Right cardiac atrium (tissue), 5 donors: ENCODE data around the gene CDH4. TPM values are rescaled to one million over a fixed set of nuclear protein-coding genes. Genes with fewer than 3 reads are reported as not detected.

Source experiments
- ATAC-seq, 2 donors: fragments of 200-7000 bp; cut with Tn5 transposase; one replicate each; pipeline versions ENCODE4 v1.8.0 to v1.9.1; 2020; ENCODE audit warnings: moderate library complexity in 2 of 2, mild to moderate bottlenecking in 1 of 2
- DNase-seq, 3 donors: peaks; one replicate each; pipeline ENCODE4 v3.0.0-alpha.2; 2020
- H3K27ac ChIP-seq: one replicate; pipeline ENCODE4 v1.5.1; 2013; ENCODE audit warnings: mild to moderate bottlenecking, low read length, control low read depth, moderate library complexity
- H3K27me3 ChIP-seq: one replicate; pipeline ENCODE4 v1.6.1; 2013; ENCODE audit not compliant: control insufficient read depth, insufficient read depth
- H3K4me1 ChIP-seq: one replicate; pipeline ENCODE4 v1.6.1; 2013; ENCODE audit warnings: low read length; ENCODE audit not compliant: control insufficient read depth, insufficient read depth
- H3K4me3 ChIP-seq: one replicate; pipeline ENCODE4 v1.5.1; 2013; ENCODE audit warnings: low read length, control low read depth
- H3K9me3 ChIP-seq: one replicate; pipeline ENCODE4 v1.6.1; 2013; ENCODE audit warnings: low read length; ENCODE audit not compliant: control insufficient read depth
- WGBS: extraction: QIAGEN DNeasy Blood & Tissue Kit; methylation state at CpG from one replicate; pipeline ENCODE4 v1.1.7; 2013; 5-methylcytosine and 5-hydroxymethylcytosine counted together
- intact Hi-C, 4 donors: fragments of 100-400 bp; cut with DNase I; formaldehyde crosslinking; loops; one replicate each; pipeline versions ENCODE4 v1.11.0 to v1.14.0; 2022 to 2023
- polyA plus RNA-seq: library from polyadenylated mRNA; stranded (reverse); fragments of 200-250 nt; gene quantifications from one replicate; pipeline ENCODE4 v1.2.3, GENCODE V29; 2013
- total RNA-seq, 4 donors: library from RNA; stranded (reverse); fragmentation: NEBNext Ultra II Directional; extraction: Animal tissue kit (Norgen Biotek cat#: 25700); gene quantifications; one replicate each; pipeline ENCODE4 v1.2.1, GENCODE V29; 2021
- donor health status: healthy with polysubstance abuse.
- donor health status: DM: no; HTN: yes; CAD: no.
- donor health status: DM: no; HTN: no; CAD: no.
- donor health status: DM: no; HTN: yes; CAD: no; lungs with severe emphysema.
- donor health status: DM: yes; HTN: yes; CAD: no.

CDH4 gene
- total and polyA plus RNA-seq, 5 donors = 0.21 to 1.0 (median 0.39) TPM

DNA sequence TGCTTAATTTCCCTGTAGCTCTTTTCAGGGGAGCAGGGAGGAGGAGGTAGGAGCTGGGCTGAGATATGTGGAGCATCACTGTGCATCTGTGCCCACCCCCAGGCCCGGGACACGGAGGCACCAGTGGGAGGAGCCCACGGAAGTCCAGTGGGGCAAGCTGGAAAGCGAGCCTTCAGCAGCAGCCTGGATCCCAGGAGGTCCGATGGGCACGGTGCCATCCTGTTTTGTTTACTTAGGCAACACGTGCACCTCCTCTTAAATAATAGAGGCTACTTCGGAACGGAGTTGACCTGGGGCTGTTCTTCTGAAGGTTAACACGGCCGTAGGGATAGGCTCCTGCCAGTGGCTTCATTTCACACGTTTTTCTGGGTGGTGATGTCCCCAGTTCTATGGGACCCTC lies 51.6 kb downstream of the CDH4 start:
- H3K9me3 ChIP-seq = no peaks in the 10 kb centered on the region
- H3K27ac ChIP-seq = no peak overlapping the region
- DNase-seq (no peak), ATAC-seq (no peak)
- H3K27me3 ChIP-seq = no peaks in the 10 kb centered on the region
- intact Hi-C loops = no loop called here
- no peaks in the 10 kb centered on the region for H3K4me1 ChIP-seq
- 60% methylated on average over 12 of the region's 12 CpGs for WGBS
- H3K4me3 ChIP-seq = no peak overlapping the region

DNA sequence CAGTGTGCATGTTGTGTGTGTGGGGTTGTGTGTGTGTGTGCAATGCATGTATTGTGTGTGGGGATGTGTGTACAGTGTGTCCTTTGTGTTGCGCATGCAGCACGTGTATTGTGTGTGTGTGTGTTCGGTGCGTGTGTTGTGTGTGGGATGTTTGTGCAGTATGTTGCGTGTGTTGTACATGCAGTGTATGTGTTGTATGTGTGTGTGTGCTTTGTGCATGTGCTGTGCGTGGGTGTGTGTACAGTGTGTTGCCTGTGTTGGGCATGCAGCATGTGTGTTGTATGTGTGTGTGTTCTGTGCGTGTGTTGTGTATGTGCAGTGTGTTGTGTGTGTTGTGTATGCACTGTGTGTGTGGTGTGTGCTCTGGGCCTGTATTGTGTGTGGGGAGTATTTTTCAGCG lies 52.7 kb downstream of the CDH4 start:
- no peak overlapping the region for H3K27ac ChIP-seq
- H3K4me1 ChIP-seq = no peaks in the 10 kb centered on the region
- no peak for DNase-seq
- intact Hi-C loops = no loop called here
- no peaks in the 10 kb centered on the region for H3K27me3 ChIP-seq
- H3K9me3 ChIP-seq = no peaks in the 10 kb centered on the region
- H3K4me3 ChIP-seq = no peak overlapping the region
- ATAC-seq = no peak
- 95% methylated on average over 8 of the region's 8 CpGs for WGBS

DNA sequence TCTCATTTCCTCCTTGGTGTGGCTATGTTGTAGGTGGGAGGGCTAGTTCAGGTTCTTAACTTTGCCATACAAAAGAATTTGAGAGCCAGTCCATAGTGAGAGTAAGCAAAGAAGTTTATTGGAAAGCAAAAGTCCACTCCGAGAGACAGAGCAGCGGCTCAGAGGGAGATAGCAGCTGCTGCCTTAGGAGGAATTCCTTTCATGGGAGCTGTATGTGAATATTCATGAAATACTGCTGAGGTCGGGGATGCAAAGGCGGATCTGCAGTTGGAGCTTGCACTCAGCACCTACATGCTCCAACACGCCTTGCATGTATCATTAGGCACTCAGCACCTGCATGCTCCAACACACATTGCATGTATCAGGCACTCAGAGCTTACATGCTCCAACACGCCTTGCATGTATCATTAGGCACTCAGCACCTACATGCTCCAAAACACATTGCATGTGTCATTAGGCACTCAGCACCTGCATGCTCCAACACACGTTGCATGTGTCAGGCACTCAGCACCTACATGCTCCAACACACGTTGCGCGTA lies 54.9 kb downstream of the CDH4 start:
- no peaks in the 10 kb centered on the region for H3K4me1 ChIP-seq
- no peaks in the 10 kb centered on the region for H3K9me3 ChIP-seq
- intact Hi-C loops = no loop called here
- no peak for ATAC-seq
- WGBS = 75% methylated on average over 10 of the region's 10 CpGs
- H3K27ac ChIP-seq = no peak overlapping the region
- H3K4me3 ChIP-seq = no peak overlapping the region
- no peak for DNase-seq
- H3K27me3 ChIP-seq = no peaks in the 10 kb centered on the region

DNA sequence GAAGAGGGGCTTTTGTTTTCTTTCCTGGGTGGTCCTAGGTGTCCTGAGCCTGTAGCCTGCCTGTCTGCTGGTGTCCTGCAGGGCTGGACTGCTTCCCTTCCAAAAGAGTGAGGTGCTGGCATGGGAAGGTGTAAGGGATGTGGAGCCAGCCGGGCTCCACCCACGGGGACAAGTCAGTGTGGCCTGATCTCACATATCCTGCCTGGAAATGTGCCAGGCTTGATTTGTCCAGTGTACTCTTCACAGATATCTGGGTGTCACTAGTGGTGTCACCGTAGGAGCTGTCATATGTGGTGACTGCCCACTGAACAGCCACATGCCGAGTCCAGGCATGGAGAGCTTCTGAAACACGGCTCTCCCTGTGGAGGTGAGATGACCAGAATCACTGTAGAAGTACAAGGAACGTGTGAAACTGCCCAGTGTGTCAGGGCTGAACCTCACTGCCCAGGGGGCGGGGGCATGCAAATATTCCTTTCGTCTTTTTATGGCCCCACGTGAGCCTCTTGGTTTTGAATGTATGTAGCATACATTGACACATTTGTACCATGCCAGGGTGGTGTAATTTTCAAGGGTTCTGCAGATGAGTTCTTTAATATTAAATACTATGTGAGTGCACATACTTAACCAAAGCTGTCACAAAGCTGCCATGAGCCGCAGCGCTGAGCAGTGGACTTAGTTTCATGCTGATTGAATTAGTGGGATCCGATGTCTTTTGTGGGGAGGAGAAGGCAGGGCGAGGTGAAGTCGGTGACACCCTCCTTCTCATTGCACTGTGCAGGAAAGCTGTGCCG lies 55.8 kb downstream of the CDH4 start:
- peak; percentile 77 to 94 for ATAC-seq

DNA sequence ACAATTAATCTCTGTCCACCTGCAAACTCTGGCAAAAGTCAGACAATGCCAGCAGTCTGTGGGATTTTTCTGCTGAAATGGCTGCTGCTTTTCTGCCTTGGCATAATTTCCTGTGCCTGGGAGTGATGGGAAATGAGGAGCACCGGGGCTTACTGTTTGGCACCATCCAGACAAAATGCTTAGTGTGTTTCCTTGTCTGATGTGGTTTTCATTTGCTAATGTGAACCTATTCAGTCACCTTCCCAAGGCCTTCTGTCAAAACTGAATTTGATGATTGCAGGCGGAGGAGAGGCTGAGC lies 56.4 kb downstream of the CDH4 start:
- Histone ChIP-seq H3K27ac (no peak overlapping the region), H3K27me3 (no peaks in the 10 kb centered on the region), H3K4me1 (no peaks in the 10 kb centered on the region), H3K4me3 (no peak overlapping the region), H3K9me3 (no peaks in the 10 kb centered on the region)
- intact Hi-C loops = no loop called here
- DNase-seq (no peak), ATAC-seq (no peak)
- WGBS = 42% methylated on average over 2 of the region's 2 CpGs

More for the DNA sequence above, 55.8 kb downstream of the CDH4 start:
- no peaks in the 10 kb centered on the region for H3K9me3 ChIP-seq
- no peaks in the 10 kb centered on the region for H3K27me3 ChIP-seq
- intact Hi-C loops = no loop called here
- no peak overlapping the region for H3K4me3 ChIP-seq
- no peak overlapping the region for H3K27ac ChIP-seq
- H3K4me1 ChIP-seq = no peaks in the 10 kb centered on the region
- peak; percentile 43 to 73 (median 68) for DNase-seq
- WGBS = 47% methylated on average over 15 of the region's 15 CpGs

DNA sequence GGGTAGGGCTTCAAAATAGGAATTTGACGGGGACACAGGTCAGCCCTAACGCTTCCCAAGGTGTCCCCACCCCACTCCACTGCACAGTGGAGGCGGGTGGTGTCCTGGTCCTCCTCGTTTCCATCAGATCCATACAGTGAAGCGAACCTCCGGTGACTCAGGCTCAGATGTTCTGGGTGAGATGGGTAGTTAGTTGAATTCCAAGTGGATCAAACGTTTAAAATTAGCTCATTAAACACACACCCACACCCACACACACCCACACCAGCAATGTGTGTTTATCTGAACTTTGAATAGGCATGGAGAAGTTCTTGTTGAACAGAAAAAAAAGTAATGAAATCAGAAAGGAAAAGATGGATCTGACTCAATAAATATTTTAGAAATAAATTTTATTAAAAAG lies 58.9 kb downstream of the CDH4 start:
- no peak for DNase-seq
- Histone ChIP-seq H3K9me3 (no peaks in the 10 kb centered on the region), H3K27ac (no peak overlapping the region), H3K27me3 (no peaks in the 10 kb centered on the region), H3K4me3 (no peak overlapping the region), H3K4me1 (no peaks in the 10 kb centered on the region)
- intact Hi-C loops = no loop called here
- WGBS = 59% methylated on average over 7 of the region's 7 CpGs
- no peak for ATAC-seq

DNA sequence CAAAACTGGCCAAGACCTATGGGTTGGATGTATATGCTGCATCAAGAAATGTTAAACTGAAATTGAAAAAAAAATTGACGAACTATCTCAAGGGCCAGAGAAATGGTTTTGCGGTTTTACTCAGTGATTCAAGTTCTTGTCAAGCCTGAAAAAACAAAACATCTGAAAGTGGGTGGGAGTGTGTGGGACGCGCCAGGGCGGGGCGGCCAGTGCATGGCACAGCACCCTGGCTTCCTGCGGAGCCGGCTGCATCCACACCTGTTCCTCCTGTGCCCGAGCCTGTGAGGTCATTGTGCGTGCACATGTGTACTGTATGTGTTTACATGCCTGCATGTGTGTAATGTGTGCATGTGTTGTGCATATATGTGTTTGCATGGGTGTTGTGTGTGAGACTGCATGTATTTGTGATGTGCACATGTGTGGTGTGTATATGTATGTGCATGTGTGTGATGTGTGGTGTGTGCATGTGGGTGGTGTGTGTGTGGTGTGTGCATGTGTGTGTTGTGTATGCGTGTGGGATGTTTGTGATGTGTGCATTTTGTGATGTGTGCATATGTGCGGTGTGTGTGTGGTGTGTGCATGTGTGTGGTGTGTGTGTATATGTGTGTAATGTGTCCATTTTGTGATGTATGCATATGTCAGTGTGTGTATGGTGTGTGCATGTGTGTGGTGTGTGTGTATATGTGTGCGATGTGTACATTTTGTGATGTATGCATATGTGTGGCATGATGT lies 59.8 kb downstream of the CDH4 start:
- H3K9me3 ChIP-seq = no peaks in the 10 kb centered on the region

DNA sequence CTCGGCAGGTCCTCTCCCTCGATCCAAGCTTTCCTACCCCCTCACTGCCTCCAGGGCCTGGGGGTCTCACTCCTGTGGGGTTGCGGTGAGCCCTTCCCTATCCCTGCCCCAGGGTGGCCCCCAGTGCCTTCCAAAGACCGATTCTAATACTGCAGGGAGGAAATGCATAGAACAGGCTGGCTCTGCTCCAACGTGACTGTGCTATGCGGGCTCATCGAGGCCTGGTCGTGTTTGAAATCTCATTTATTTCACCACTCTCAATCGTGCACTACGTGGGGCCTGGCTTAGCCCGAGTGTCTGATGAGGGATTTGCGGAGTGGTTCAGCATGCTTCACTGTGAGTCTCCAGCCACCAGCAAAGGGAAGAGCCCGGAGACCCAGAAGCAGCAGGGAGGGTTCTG lies 60.9 kb downstream of the CDH4 start:
- no peaks in the 10 kb centered on the region for H3K9me3 ChIP-seq
- intact Hi-C loops = no loop called here
- no peak overlapping the region for H3K27ac ChIP-seq
- ATAC-seq (no peak), DNase-seq (no peak)
- no peak overlapping the region for H3K4me3 ChIP-seq
- WGBS = 64% methylated on average over 13 of the region's 13 CpGs
- no peaks in the 10 kb centered on the region for H3K4me1 ChIP-seq
- no peaks in the 10 kb centered on the region for H3K27me3 ChIP-seq

More for the DNA sequence above, 59.8 kb downstream of the CDH4 start:
- DNase-seq (no peak), ATAC-seq (no peak)
- no peak overlapping the region for H3K4me3 ChIP-seq
- H3K4me1 ChIP-seq = no peaks in the 10 kb centered on the region
- H3K27ac ChIP-seq = no peak overlapping the region
- H3K27me3 ChIP-seq = no peaks in the 10 kb centered on the region
- 85% methylated on average over 13 of the region's 13 CpGs for WGBS
- intact Hi-C loops = no loop called here

DNA sequence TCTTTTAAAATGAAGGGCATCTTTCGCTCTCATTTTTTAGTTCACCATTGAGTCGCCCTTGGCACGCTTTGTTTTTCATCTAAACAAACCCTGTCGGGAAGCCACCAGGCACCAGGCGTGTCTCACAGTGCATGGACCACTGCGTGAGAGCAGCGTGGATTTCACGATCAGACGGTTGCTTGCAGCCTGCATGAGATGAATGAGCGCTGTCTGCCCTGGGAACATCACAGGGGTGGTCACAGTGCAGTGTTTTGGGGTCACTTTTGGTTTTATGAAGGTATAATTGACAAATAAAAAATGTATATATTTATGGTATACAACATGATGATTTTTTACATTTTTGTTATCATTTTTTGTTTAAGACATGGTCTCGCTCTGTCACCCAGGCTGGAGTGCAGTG lies 61.3 kb downstream of the CDH4 start:
- DNase-seq = no peak
- WGBS = 86% methylated on average over 11 of the region's 11 CpGs
- ATAC-seq = no peak
- Histone ChIP-seq H3K4me1 (no peaks in the 10 kb centered on the region), H3K27me3 (no peaks in the 10 kb centered on the region), H3K27ac (no peak overlapping the region), H3K4me3 (no peak overlapping the region), H3K9me3 (no peaks in the 10 kb centered on the region)
- intact Hi-C loops = no loop called here

DNA sequence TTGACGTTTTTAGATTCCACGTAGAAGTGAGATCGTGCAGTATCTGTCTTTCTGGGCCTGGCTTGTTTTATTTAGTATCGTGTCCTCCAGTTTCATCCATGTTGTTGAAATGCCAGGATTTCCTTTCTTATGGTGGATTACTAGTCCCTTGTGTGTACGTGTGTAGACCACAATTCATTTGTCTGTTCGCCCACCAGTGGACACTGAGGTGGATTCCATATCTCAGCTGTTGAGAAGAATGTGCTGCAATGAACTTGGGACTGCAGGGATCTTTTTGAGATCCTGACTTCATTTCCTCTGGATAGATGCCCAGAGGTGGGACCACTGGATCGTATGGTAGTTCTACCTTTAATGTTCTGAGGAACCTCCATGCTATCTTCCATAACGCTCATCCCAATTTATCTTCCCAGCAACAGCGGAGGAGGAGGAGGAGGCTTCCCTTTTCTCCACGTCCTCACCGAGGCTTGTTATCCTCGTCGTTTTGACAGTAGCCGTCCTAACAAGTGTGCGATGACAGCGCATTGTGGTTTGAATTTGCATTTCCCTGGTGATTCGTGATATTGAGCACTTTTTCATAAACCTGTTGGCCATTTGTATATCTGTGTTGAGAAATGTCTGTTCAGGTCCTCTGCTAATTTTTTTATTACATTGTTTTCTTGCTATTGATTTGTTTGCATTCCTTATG lies 62.4 kb downstream of the CDH4 start:
- no peaks in the 10 kb centered on the region for H3K27me3 ChIP-seq
- intact Hi-C loops = no loop called here
- H3K27ac ChIP-seq = no peak overlapping the region
- no peaks in the 10 kb centered on the region for H3K9me3 ChIP-seq
- ATAC-seq (no peak), DNase-seq (no peak)
- 68% methylated on average over 17 of the region's 17 CpGs for WGBS
- H3K4me1 ChIP-seq = no peaks in the 10 kb centered on the region
- H3K4me3 ChIP-seq = no peak overlapping the region

DNA sequence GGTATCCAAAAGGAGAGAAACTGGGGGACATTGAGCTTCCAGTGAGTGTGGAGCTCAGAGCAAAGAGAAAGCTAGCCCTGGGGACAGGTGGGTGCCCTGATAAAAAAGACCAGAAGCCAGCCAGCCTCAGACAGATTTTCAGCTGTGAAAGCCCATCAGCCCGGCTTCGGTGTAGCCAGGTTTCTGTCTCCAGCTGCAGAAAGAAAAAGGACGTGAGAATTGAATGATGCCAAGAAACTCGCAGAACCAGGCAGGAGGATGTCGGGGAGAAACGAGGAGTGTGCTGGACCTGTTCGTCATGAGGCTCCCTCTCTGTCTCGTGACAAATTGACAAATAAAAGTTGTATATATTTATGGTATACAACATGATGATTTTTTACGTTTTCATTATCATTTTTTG lies 63.3 kb downstream of the CDH4 start:
- H3K9me3 ChIP-seq = no peaks in the 10 kb centered on the region
- WGBS = 71% methylated on average over 9 of the region's 9 CpGs
- no peak overlapping the region for H3K27ac ChIP-seq
- no peaks in the 10 kb centered on the region for H3K27me3 ChIP-seq
- no peak overlapping the region for H3K4me3 ChIP-seq
- no peak for DNase-seq
- no peaks in the 10 kb centered on the region for H3K4me1 ChIP-seq
- ATAC-seq = no peak
- intact Hi-C loops = no loop called here
